Measurements from ENCODE around the gene ADGRA1.

ADGRA1 gene

GRCh38 chr10:133123050-133123745, 35.5 kb downstream of the ADGRA1 start:
- DNase-seq = no peak
- no peak overlapping the region for H3K4me3 Mint-ChIP-seq

GRCh38 chr10:133123746-133124356, 36.1 kb downstream of the ADGRA1 start:
- Mint-ChIP-seq H3K27ac (no peak overlapping the region), H3K4me3 (no peak overlapping the region), H3K9me3 (peaks cover 2 to 6% of the 10 kb centered on the region in 2 donors), H3K4me1 (peaks cover 5 to 9% of the 10 kb centered on the region in 2 donors), H3K27me3 (peaks cover 24 to 44% of the 10 kb centered on the region in 2 donors), H3K36me3 (peaks cover 0 to 2% of the 10 kb centered on the region in 2 donors)
- DNase-seq (no peak), ATAC-seq (replicated peaks) (no peak)

More at GRCh38 chr10:133123050-133123745, 35.5 kb downstream of the ADGRA1 start:
- Mint-ChIP-seq H3K27me3 (peaks cover 24 to 47% of the 10 kb centered on the region in 2 donors), H3K27ac (no peak overlapping the region), H3K4me1 (peaks cover 5 to 9% of the 10 kb centered on the region in 2 donors), H3K36me3 (peaks cover 0 to 4% of the 10 kb centered on the region in 2 donors), H3K9me3 (peaks cover 8 to 10% of the 10 kb centered on the region in 2 donors)
- ATAC-seq (replicated peaks) = peak; percentile 41 to 46

- no peaks in the 10 kb centered on the region for H3K9me3 Mint-ChIP-seq
- H3K4me1 Mint-ChIP-seq = peaks cover 5 to 9% of the 10 kb centered on the region in 2 donors
Measured at GRCh38 chr10:133124357-133125211, 36.9 kb downstream of the ADGRA1 start.

GRCh38 chr10:133125901-133126300, 38.2 kb downstream of the ADGRA1 start:
- no peaks in the 10 kb centered on the region for H3K36me3 Mint-ChIP-seq
- no peak overlapping the region for H3K27ac Mint-ChIP-seq
- H3K9me3 Mint-ChIP-seq = no peaks in the 10 kb centered on the region

More at GRCh38 chr10:133124357-133125211, 36.9 kb downstream of the ADGRA1 start:
- H3K27ac Mint-ChIP-seq = no peak overlapping the region
- H3K4me3 Mint-ChIP-seq = no peak overlapping the region
- no peaks in the 10 kb centered on the region for H3K36me3 Mint-ChIP-seq
- ATAC-seq (replicated peaks) (peak; percentile 62 to 63), DNase-seq (no peak)
- peaks cover 24 to 41% of the 10 kb centered on the region in 2 donors for H3K27me3 Mint-ChIP-seq

GRCh38 chr10:133126431-133127290, 38.9 kb downstream of the ADGRA1 start:
- no peaks in the 10 kb centered on the region for H3K36me3 Mint-ChIP-seq
- no peaks in the 10 kb centered on the region for H3K9me3 Mint-ChIP-seq
- peaks cover 8 to 9% of the 10 kb centered on the region in 2 donors for H3K4me1 Mint-ChIP-seq
- ATAC-seq (replicated peaks) = no peak
- H3K27me3 Mint-ChIP-seq = peaks cover 24 to 41% of the 10 kb centered on the region in 2 donors
- no peak overlapping the region for H3K27ac Mint-ChIP-seq
- DNase-seq = no peak
- H3K4me3 Mint-ChIP-seq = no peak overlapping the region

More at GRCh38 chr10:133125901-133126300, 38.2 kb downstream of the ADGRA1 start:
- Mint-ChIP-seq H3K4me3 (no peak overlapping the region), H3K4me1 (peaks cover 7 to 9% of the 10 kb centered on the region in 2 donors), H3K27me3 (peaks cover 24 to 41% of the 10 kb centered on the region in 2 donors)
- DNase-seq (no peak), ATAC-seq (replicated peaks) (no peak)

- H3K4me3 Mint-ChIP-seq = no peak overlapping the region
- peaks cover 24 to 40% of the 10 kb centered on the region in 2 donors for H3K27me3 Mint-ChIP-seq
- H3K4me1 Mint-ChIP-seq = peaks cover 16 to 17% of the 10 kb centered on the region in 2 donors
- H3K36me3 Mint-ChIP-seq = no peaks in the 10 kb centered on the region
- ATAC-seq (replicated peaks) (no peak), DNase-seq (no peak)
- no peaks in the 10 kb centered on the region for H3K9me3 Mint-ChIP-seq
- H3K27ac Mint-ChIP-seq = no peak overlapping the region
Measured at GRCh38 chr10:133127291-133128125, 39.8 kb downstream of the ADGRA1 start.

GRCh38 chr10:133128126-133129070, 40.7 kb downstream of the ADGRA1 start:
- no peak overlapping the region for H3K4me3 Mint-ChIP-seq
- H3K36me3 Mint-ChIP-seq = no peaks in the 10 kb centered on the region
- DNase-seq = no peak
- no peak for ATAC-seq (replicated peaks)
- no peaks in the 10 kb centered on the region for H3K9me3 Mint-ChIP-seq
- H3K27me3 Mint-ChIP-seq = peaks cover 18 to 31% of the 10 kb centered on the region in 2 donors
- no peak overlapping the region for H3K27ac Mint-ChIP-seq
- peaks cover 8 to 13% of the 10 kb centered on the region in 2 donors for H3K4me1 Mint-ChIP-seq

DNA sequence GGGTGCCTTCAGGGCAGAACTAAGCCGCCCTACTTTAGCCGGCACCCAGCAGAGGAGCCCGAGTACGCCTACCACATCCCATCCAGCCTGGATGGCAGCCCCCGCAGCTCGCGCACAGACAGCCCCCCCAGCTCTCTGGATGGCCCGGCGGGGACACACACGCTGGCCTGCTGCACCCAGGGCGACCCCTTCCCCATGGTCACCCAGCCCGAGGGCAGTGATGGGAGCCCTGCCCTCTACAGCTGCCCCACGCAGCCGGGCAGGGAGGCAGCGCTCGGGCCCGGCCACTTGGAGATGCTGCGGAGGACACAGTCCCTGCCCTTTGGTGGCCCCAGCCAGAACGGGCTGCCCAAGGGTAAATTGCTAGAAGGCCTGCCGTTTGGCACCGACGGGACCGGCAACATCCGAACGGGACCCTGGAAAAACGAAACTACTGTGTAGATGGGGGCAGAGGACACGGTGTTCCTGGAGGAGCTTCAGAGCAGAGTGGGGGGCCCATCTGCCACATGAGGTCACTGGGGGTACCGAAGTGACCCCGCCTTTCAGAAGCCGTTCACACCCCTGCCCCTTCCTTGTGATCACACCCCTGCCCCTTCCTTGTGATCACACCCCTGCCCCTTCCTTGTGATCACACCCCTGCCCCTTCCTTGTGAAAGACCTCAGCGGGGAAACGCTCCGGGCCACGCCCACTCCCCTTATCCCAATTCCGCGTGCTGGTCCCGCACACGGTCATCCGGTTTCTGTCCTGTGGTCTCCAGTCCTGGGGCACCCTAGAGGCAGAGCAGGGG, 41.5 kb downstream of the ADGRA1 start:
- Mint-ChIP-seq H3K36me3 (no peaks in the 10 kb centered on the region), H3K4me3 (no peak overlapping the region), H3K27me3 (peaks cover 16 to 22% of the 10 kb centered on the region in 2 donors), H3K4me1 (peaks cover 8 to 13% of the 10 kb centered on the region in 2 donors), H3K9me3 (no peaks in the 10 kb centered on the region), H3K27ac (no peak overlapping the region)
- ATAC-seq (replicated peaks) (no peak), DNase-seq (no peak)

- DNase-seq = no peak
- Mint-ChIP-seq H3K9me3 (no peaks in the 10 kb centered on the region), H3K27me3 (peaks cover 11 to 15% of the 10 kb centered on the region in 2 donors), H3K4me3 (no peak overlapping the region), H3K36me3 (no peaks in the 10 kb centered on the region), H3K27ac (no peak overlapping the region), H3K4me1 (peaks cover 11 to 13% of the 10 kb centered on the region in 2 donors)
- ATAC-seq (replicated peaks) = no peak
Measured at GRCh38 chr10:133129859-133130495, 42.3 kb downstream of the ADGRA1 start.

DNA sequence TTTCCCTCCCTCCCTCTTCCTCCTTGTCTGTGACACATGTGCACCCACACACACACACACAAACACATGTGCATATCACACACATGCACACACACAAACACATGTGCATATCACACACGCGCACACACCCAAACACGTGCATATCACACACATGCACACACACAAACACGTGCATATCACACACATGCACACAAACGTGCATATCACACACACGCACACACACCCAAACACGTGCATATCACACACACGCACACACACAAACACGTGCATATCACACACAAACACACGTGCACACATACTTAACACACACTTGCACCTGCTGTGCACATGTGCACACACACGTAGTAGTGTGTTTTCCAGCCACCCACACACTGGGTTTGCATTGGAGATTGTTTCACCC, 42.9 kb downstream of the ADGRA1 start:
- peaks cover 13 to 14% of the 10 kb centered on the region in 2 donors for H3K4me1 Mint-ChIP-seq
- no peaks in the 10 kb centered on the region for H3K9me3 Mint-ChIP-seq
- no peak overlapping the region for H3K4me3 Mint-ChIP-seq
- ATAC-seq (replicated peaks) (no peak), DNase-seq (no peak)
- H3K36me3 Mint-ChIP-seq = no peaks in the 10 kb centered on the region
- peak overlapping the region; percentile 9 for H3K27ac Mint-ChIP-seq
- peaks cover 8 to 9% of the 10 kb centered on the region in 2 donors for H3K27me3 Mint-ChIP-seq

- no peak overlapping the region for H3K4me3 Mint-ChIP-seq
- peaks cover 13 to 14% of the 10 kb centered on the region in 2 donors for H3K4me1 Mint-ChIP-seq
- peak overlapping the region; percentile 9 for H3K27ac Mint-ChIP-seq
- no peaks in the 10 kb centered on the region for H3K9me3 Mint-ChIP-seq
- H3K27me3 Mint-ChIP-seq = peaks cover 4% of the 10 kb centered on the region in 2 donors
- H3K36me3 Mint-ChIP-seq = no peaks in the 10 kb centered on the region
- no peak for ATAC-seq (replicated peaks)
- no peak for DNase-seq
Measured at GRCh38 chr10:133131053-133131452, 43.3 kb downstream of the ADGRA1 start.
